HL-60 (cell line): ENCODE measurements around the gene INSYN1.

ENCODE experiments used
- DNase-seq, 2 experiments: peaks; one replicate each; pipeline ENCODE4 v3.0.0-alpha.2; 2010 to 2020; ENCODE audit warnings: low read depth in 1 of 2, low spot score in 1 of 2
- H3K27ac ChIP-seq: fragments of 250-450 bp; sonication (Bioruptor Pico); replicated peaks from 2 replicates; pipeline ENCODE4 v1.5.1; 2020; ENCODE audit warnings: mild to moderate bottlenecking, moderate library complexity
- H3K27me3 ChIP-seq: fragments of 250-450 bp; sonication (Bioruptor Pico); 2 replicates; pipeline ENCODE4 v1.5.1; 2021; ENCODE audit warnings: mild to moderate bottlenecking, moderate library complexity; ENCODE audit not compliant: insufficient read depth, poor library complexity, severe bottlenecking
- H3K4me3 ChIP-seq: replicated peaks from 2 replicates; pipeline ENCODE4 v1.5.1; 2011; ENCODE audit warnings: mild to moderate bottlenecking, control low read depth, low read length; ENCODE audit not compliant: insufficient read depth
- GABPA ChIP-seq: IDR thresholded peaks from 2 replicates; pipeline ENCODE4 v1.6.1; 2012; ENCODE audit warnings: low read depth
- POLR2AphosphoS5 ChIP-seq: IDR thresholded peaks from 2 replicates; pipeline ENCODE4 v1.6.1; 2012; ENCODE audit warnings: low read depth
- SPI1 ChIP-seq: IDR thresholded peaks from 2 replicates; pipeline ENCODE4 v1.6.1; 2012; ENCODE audit warnings: low read depth, mild to moderate bottlenecking, borderline replicate concordance
- TF ChIP-seq, protein P1 (sequence below): IDR thresholded peaks from one replicate; pipeline ENCODE4 v1.5.1; 2011; ENCODE audit warnings: low read length, control low read depth, inconsistent platforms; ENCODE audit not compliant: insufficient read depth
- TF ChIP-seq, protein P2 (sequence below): IDR thresholded peaks from 2 replicates; pipeline ENCODE4 v1.6.1; 2012; ENCODE audit warnings: low read depth; ENCODE audit not compliant: insufficient replicate concordance

Gene INSYN1

DNA sequence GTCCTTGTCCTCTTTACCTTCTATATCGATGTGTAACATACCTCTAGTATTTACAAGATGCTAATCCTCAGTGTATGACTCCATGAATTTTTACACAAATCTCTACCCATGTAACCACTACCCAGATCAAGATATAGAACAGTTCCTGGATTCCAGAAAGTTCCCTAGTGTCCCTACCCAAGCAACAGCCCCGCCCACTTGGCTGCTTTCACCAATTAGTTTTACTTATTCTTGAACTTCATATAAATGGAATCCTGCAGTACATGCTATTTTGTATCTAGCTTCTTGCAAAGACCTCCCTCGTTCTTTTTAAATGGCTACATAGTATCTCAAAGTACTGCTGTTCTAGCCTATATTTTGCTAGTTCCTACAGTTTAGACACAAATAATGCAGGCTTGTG, 35.9 kb downstream of the INSYN1 start:
- DNase-seq: no peak
- Histone ChIP-seq H3K27ac (no peak overlapping the region), H3K4me3 (no peak overlapping the region), H3K27me3 (peaks cover 3% of the 10 kb centered on the region)
- TF ChIP-seq SPI1 (no peak), POLR2AphosphoS5 (no peak), GABPA (no peak)
- TF ChIP-seq, protein P1, sequence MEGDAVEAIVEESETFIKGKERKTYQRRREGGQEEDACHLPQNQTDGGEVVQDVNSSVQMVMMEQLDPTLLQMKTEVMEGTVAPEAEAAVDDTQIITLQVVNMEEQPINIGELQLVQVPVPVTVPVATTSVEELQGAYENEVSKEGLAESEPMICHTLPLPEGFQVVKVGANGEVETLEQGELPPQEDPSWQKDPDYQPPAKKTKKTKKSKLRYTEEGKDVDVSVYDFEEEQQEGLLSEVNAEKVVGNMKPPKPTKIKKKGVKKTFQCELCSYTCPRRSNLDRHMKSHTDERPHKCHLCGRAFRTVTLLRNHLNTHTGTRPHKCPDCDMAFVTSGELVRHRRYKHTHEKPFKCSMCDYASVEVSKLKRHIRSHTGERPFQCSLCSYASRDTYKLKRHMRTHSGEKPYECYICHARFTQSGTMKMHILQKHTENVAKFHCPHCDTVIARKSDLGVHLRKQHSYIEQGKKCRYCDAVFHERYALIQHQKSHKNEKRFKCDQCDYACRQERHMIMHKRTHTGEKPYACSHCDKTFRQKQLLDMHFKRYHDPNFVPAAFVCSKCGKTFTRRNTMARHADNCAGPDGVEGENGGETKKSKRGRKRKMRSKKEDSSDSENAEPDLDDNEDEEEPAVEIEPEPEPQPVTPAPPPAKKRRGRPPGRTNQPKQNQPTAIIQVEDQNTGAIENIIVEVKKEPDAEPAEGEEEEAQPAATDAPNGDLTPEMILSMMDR: no peak
- TF ChIP-seq, protein P2, sequence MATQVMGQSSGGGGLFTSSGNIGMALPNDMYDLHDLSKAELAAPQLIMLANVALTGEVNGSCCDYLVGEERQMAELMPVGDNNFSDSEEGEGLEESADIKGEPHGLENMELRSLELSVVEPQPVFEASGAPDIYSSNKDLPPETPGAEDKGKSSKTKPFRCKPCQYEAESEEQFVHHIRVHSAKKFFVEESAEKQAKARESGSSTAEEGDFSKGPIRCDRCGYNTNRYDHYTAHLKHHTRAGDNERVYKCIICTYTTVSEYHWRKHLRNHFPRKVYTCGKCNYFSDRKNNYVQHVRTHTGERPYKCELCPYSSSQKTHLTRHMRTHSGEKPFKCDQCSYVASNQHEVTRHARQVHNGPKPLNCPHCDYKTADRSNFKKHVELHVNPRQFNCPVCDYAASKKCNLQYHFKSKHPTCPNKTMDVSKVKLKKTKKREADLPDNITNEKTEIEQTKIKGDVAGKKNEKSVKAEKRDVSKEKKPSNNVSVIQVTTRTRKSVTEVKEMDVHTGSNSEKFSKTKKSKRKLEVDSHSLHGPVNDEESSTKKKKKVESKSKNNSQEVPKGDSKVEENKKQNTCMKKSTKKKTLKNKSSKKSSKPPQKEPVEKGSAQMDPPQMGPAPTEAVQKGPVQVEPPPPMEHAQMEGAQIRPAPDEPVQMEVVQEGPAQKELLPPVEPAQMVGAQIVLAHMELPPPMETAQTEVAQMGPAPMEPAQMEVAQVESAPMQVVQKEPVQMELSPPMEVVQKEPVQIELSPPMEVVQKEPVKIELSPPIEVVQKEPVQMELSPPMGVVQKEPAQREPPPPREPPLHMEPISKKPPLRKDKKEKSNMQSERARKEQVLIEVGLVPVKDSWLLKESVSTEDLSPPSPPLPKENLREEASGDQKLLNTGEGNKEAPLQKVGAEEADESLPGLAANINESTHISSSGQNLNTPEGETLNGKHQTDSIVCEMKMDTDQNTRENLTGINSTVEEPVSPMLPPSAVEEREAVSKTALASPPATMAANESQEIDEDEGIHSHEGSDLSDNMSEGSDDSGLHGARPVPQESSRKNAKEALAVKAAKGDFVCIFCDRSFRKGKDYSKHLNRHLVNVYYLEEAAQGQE: no peak

DNA sequence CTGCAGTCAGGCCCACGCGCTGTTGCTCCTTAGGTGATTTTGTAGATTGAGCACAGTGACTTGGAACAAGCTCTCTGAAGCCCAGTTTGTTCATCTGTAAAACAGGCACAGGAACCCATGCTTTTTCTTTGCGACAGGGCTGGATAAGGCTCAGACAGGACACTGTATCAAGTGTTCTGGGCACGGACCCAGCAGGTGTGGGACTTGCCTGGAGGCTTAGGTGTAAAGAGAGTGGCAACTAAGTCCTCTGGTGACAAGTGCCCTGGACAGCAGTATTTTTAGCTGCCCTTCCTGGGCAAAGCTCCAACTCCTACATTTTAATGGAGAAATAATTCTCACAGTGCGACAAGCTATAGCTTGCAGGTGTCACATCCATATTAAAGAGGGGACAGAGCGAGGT, 36.7 kb downstream of the INSYN1 start:
- DNase-seq: no peak
- Histone ChIP-seq H3K27me3 (peaks cover 3% of the 10 kb centered on the region), H3K4me3 (no peak overlapping the region), H3K27ac (no peak overlapping the region)
- TF ChIP-seq SPI1 (no peak), GABPA (no peak), POLR2AphosphoS5 (no peak)
- TF ChIP-seq, protein P2: no peak
- TF ChIP-seq, protein P1: no peak

DNA sequence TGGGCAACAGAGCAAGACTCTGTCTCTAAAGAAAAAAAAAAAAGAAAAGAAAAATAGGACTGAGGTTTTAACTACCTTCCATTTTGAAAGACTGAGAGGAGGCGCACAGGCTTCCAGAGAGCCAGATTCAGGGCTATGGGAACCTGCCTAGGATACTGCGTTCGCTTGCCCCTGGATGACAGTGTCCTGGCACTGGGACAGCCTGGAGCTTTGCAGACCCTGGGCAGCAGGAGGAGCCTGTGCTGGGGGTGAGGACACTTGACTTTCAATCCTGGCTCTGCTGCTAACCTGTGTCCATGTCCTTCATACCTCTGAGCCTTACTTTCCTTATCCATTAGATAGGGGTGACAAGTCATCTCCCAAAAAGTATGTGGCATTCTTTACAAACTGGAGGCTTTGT, 37.7 kb downstream of the INSYN1 start:
- TF ChIP-seq GABPA: no peak
- TF ChIP-seq SPI1: no peak
- TF ChIP-seq POLR2AphosphoS5: no peak
- TF ChIP-seq, protein P2: no peak
- TF ChIP-seq, protein P1: no peak
- Histone ChIP-seq H3K27me3 (peaks cover under 1% of the 10 kb centered on the region), H3K27ac (no peak overlapping the region), H3K4me3 (no peak overlapping the region)
- no peak for DNase-seq
